Measurements from ENCODE around the gene UBALD1.

DNA sequence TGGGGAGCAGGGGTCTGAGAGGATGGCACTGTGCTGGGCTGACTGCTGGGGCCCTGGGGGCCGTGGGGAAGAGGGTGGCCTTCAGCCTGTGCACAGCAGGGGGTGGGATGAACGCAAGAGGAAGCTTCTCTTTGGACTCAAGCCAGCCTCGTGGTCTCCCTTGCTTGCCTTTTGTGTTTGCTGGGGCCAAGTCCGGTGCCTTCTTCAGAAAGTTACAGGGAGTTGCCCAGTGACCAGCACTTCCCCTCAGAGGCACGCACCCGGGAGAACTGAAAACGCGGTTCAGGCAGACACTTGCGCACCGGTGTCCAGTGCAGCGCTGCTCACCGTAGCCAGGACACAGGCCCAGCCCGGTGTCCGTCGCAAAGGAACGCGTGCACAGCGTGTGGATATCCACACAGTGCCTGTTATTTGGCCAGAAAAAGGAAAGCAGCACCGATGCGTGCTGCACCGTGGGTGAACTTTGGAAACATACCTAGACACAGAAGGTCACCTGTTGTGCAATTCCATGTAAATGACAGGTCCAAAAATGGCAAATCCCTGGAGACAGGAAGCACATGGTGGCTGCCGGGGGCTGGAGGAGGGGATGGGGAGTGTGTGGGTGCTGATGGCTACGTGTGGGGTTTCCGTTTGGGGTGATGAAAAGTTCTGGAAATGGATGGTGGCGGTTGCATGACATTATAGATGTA, 49.2 kb upstream of the UBALD1 start:
- TF ChIP-seq POLR2AphosphoS5 (IDR thresholded peaks at IDR 0.05; ENCODE audit: borderline replicate concordance, low read depth, low read length) (no peak), EZH2 (IDR thresholded peaks at IDR 0.05) (no peak)

Measured in SK-N-MC (cell line).